ENCODE data around the gene NR2C2. TPM values are rescaled to one million over a fixed set of nuclear protein-coding genes. Genes with fewer than 3 reads are reported as not detected.

Gene NR2C2
- total RNA-seq, 4 donors from 2014 or later: 32.2 to 60.6 (median 47.8) TPM

- WGBS, 2 donors (ENCODE audit: low coverage in 1 of 2): 87 to 100% methylated on average over 1 of the region's 1 CpG
- Histone ChIP-seq H3K27me3 (no peaks in the 10 kb centered on the region), H3K4me1 (no peaks in the 10 kb centered on the region), H3K36me3 (no peaks in the 10 kb centered on the region), H3K4me3 (no peak overlapping the region), H3K27ac (no peak overlapping the region), H3K9me3 (no peaks in the 10 kb centered on the region)
- intact Hi-C loops (cut with DNase I; ENCODE audit: low total_unique reads) (no loop called here), in situ Hi-C loops (cut with MboI; ENCODE audit: low pct_ligation_motif_present in 1 of 4, low pct_unique_long_range_greater_than_20kb in 1 of 4, low sequenced_read_pairs in 3 of 4) (loop anchor here in 3 of 4 donors (10.0 kb wide), 2 partner anchors 132 to 252 kb away; partner anchors contain the start of gene C3orf20 (in 2 of the 3))
- no peak for TF ChIP-seq POLR2A (IDR thresholded peaks at IDR 0.05)
- no peak for TF ChIP-seq EP300 (IDR thresholded peaks at IDR 0.05; ENCODE audit: low read depth)
- TF ChIP-seq POLR2AphosphoS5 (IDR thresholded peaks at IDR 0.05): no peak
- TF ChIP-seq, protein P1, sequence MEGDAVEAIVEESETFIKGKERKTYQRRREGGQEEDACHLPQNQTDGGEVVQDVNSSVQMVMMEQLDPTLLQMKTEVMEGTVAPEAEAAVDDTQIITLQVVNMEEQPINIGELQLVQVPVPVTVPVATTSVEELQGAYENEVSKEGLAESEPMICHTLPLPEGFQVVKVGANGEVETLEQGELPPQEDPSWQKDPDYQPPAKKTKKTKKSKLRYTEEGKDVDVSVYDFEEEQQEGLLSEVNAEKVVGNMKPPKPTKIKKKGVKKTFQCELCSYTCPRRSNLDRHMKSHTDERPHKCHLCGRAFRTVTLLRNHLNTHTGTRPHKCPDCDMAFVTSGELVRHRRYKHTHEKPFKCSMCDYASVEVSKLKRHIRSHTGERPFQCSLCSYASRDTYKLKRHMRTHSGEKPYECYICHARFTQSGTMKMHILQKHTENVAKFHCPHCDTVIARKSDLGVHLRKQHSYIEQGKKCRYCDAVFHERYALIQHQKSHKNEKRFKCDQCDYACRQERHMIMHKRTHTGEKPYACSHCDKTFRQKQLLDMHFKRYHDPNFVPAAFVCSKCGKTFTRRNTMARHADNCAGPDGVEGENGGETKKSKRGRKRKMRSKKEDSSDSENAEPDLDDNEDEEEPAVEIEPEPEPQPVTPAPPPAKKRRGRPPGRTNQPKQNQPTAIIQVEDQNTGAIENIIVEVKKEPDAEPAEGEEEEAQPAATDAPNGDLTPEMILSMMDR (IDR thresholded peaks at IDR 0.05): no peak
- no peak for DNase-seq
Observed at GRCh38 chr3:14926592-14926991, 20.8 kb upstream of the NR2C2 start.

GRCh38 chr3:14927308-14927707, 20.1 kb upstream of the NR2C2 start:
- 85 to 92% methylated on average over 2 to 5 of the region's 5 CpGs for WGBS, 2 donors (ENCODE audit: low coverage in 1 of 2)
- Histone ChIP-seq H3K27ac (no peak overlapping the region), H3K4me3 (no peak overlapping the region), H3K36me3 (no peaks in the 10 kb centered on the region), H3K9me3 (no peaks in the 10 kb centered on the region), H3K27me3 (no peaks in the 10 kb centered on the region), H3K4me1 (no peaks in the 10 kb centered on the region)
- intact Hi-C loops (cut with DNase I; ENCODE audit: low total_unique reads): no loop called here
- DNase-seq: no peak
- no peak for TF ChIP-seq EP300 (IDR thresholded peaks at IDR 0.05; ENCODE audit: low read depth)
- TF ChIP-seq, protein P1 (IDR thresholded peaks at IDR 0.05): no peak
- TF ChIP-seq POLR2AphosphoS5 (IDR thresholded peaks at IDR 0.05): no peak
- no peak for TF ChIP-seq POLR2A (IDR thresholded peaks at IDR 0.05)
- in situ Hi-C loops (cut with MboI; ENCODE audit: low pct_ligation_motif_present in 1 of 4, low pct_unique_long_range_greater_than_20kb in 1 of 4, low sequenced_read_pairs in 3 of 4): loop anchor here in 3 of 4 donors (10.0 kb wide), 2 partner anchors 133 to 253 kb away; partner anchors contain the start of gene C3orf20 (in 2 of the 3)

GRCh38 chr3:14929310-14930074, 17.9 kb upstream of the NR2C2 start:
- TF ChIP-seq, protein P1 (IDR thresholded peaks at IDR 0.05): no peak
- TF ChIP-seq POLR2A (IDR thresholded peaks at IDR 0.05): no peak
- TF ChIP-seq EP300 (IDR thresholded peaks at IDR 0.05; ENCODE audit: low read depth): no peak
- TF ChIP-seq POLR2AphosphoS5 (IDR thresholded peaks at IDR 0.05): no peak
- intact Hi-C loops (cut with DNase I; ENCODE audit: low total_unique reads) (no loop called here), in situ Hi-C loops (cut with MboI; ENCODE audit: low pct_ligation_motif_present in 1 of 4, low pct_unique_long_range_greater_than_20kb in 1 of 4, low sequenced_read_pairs in 3 of 4) (loop anchor here in 3 of 4 donors (10.0 kb wide), 2 partner anchors 135 to 255 kb away; partner anchors contain the start of gene C3orf20 (in 2 of the 3))
- Histone ChIP-seq H3K27me3 (no peaks in the 10 kb centered on the region), H3K27ac (no peak overlapping the region), H3K4me3 (no peak overlapping the region), H3K4me1 (peaks cover 0 to 9% (median 6%) of the 10 kb centered on the region in 4 donors), H3K9me3 (no peaks in the 10 kb centered on the region), H3K36me3 (no peaks in the 10 kb centered on the region)
- no peak for DNase-seq
- 78 to 86% methylated on average over 1 to 2 of the region's 2 CpGs for WGBS, 2 donors (ENCODE audit: low coverage in 1 of 2)

DNA sequence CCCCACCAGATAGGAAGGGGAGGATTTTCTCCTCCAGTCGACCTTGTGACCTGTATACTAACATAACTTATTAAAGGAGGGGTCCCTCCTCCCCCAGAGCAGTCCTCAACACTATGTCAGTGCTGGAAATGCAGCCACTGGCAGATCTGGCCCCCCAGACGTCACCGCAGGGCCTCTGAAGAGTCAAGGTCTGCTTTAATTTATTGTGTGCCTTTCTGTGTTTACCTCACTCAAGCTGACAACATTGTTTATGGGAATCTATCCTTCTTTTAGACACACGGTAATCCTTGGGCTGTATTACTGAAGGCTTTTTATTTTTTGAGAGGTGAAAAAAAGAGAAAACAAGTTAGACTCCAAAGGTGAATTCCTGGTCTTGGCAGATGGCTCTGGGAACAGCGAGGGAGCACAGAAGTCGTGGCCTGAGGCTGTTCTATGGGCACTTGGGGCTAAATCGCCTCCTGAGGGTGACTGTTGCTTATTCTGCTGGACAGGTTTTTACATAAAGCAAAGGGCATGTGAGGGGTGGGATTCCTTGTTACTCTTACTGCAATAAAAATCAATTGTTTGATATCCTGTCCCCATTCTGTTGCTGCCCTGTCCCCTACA, 13.5 kb upstream of the NR2C2 start:
- in situ Hi-C loops (cut with MboI; ENCODE audit: low pct_ligation_motif_present in 1 of 4, low pct_unique_long_range_greater_than_20kb in 1 of 4, low sequenced_read_pairs in 3 of 4): no loop called here
- Histone ChIP-seq H3K27me3 (no peaks in the 10 kb centered on the region), H3K9me3 (no peaks in the 10 kb centered on the region), H3K4me3 (no peak overlapping the region), H3K36me3 (no peaks in the 10 kb centered on the region), H3K27ac (peak overlapping the region in 1 of 4 donors; percentile 27), H3K4me1 (peaks cover 10 to 29% (median 16%) of the 10 kb centered on the region in 4 donors)
- intact Hi-C loops (cut with DNase I; ENCODE audit: low total_unique reads): no loop called here
- 50 to 60% methylated on average over 4 to 7 of the region's 7 CpGs for WGBS, 2 donors (ENCODE audit: low coverage in 1 of 2)
- DNase-seq: no peak
- TF ChIP-seq EP300 (IDR thresholded peaks at IDR 0.05; ENCODE audit: low read depth): no peak
- no peak for TF ChIP-seq POLR2A (IDR thresholded peaks at IDR 0.05)
- no peak for TF ChIP-seq POLR2AphosphoS5 (IDR thresholded peaks at IDR 0.05)
- TF ChIP-seq, protein P1 (IDR thresholded peaks at IDR 0.05): no peak

Data from transverse colon (tissue), 4 donors.